Melanocyte of skin (primary cell): ENCODE data around the gene TBX18. TPM values are rescaled to one million over a fixed set of nuclear protein-coding genes. Genes with fewer than 3 reads are reported as not detected.

ENCODE experiments used
- small RNA-seq, 2 donors: library from RNA; depleted of rRNA; stranded (forward); fragments of <200 nt; gene quantifications; one replicate each; pipeline ENCODE3, GENCODE V24; 2012
- total RNA-seq, 2 donors: library from RNA; depleted of rRNA; stranded (reverse); fragments of >200 nt; gene quantifications; 2 replicates each; pipeline ENCODE4 v1.2.3, GENCODE V29; 2012

TBX18 gene
- 1 to 10 TPM in 1 of 2 donors, under 1 TPM in 1; 0.33 to 2.1 TPM for total RNA-seq

DNA sequence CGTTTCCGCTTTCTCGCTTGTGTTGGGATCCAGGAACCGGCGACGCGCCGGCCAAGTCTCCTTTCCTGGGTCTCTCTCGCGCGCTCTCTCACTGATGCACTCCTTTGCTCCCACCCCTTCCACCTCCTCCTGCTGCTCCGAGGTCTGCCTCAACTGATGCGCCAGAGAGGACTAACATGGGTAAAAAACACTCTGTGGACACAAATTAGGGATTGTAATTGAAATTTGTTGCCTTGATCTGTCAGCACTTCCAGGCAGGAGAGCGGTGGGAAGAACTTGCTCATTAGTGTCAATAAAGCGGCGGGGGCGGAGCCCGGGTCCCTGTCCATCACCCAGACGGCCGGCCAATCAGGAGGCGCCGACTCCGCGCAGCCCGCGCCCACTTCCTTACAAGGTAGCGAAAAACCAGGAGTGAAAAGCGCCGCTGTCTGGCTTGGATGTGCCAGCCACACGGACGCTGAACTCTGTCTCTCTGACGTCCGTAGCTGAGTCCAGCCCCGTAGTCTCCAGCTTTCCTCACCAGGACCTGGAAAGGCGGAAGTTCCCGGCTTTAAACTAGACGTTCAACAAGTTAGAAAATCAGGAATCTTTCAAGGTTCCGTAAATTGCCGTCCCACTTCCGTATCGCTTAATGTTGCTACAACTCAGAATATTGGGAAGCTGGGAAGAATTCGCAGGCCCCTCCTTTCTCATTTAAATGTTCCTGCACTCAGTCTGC is at the start of gene TBX18:
Gene TBX18, minus strand, starts transcription at position 267 of the 718 bp plus-strand sequence. CDS start 417 bp downstream, outside the sequence.

Small RNA genes within 50 kb of the gene (small RNA-seq; reads per million reads assigned to genes)
- gene AL590143.1, result 0 reads per million in 2 donors
